PC-9 (cell line): ENCODE results near the gene CWC22.

Source experiments
- CTCF ChIP-seq: fragments of 200-600 bp; sonication (generic); conservative IDR thresholded peaks from 2 replicates; pipeline ENCODE4 v1.6.1; 2017; ENCODE audit warnings: mixed run types, antibody characterized with exemption, mild to moderate bottlenecking, moderate library complexity
- EZH2 ChIP-seq: fragments of 200-600 bp; sonication (generic); IDR thresholded peaks from 2 replicates; pipeline ENCODE4 v1.8.0; 2017; ENCODE audit warnings: antibody characterized with exemption, low read depth

GRCh38 chr2:180038997-180039396 is 31.9 kb upstream of the CWC22 start:
- TF ChIP-seq CTCF (no peak), EZH2 (no peak)
